ENCODE data around the gene TEX51.

Gene TEX51

GRCh38 chr2:126900646-126901319 lies 2.1 kb downstream of the TEX51 start:
- Histone ChIP-seq H3K79me2 (ENCODE audit: low read length) (no peaks in the 10 kb centered on the region), H3K36me3 (replicated peaks; ENCODE audit: low read depth, low read length) (no peaks in the 10 kb centered on the region), H4K20me1 (ENCODE audit: insufficient read depth, low read length) (no peaks in the 10 kb centered on the region), H3K4me1 (ENCODE audit: low read length) (peaks cover 8% of the 10 kb centered on the region), H3K4me2 (ENCODE audit: low read length) (no peak overlapping the region), H2AFZ (ENCODE audit: low read depth, low read length) (no peak overlapping the region), H3K27ac (ENCODE audit: low read length) (no peak overlapping the region), H3K9me3 (ENCODE audit: insufficient read depth, low read length) (0 out of 2 replicates have a peak, but pooled peaks cover 5% of the 10 kb centered on the region), H3K27me3 (ENCODE audit: low read depth, low read length) (peaks cover 5% of the 10 kb centered on the region; the same call in 1 of the 2 replicates), H3K4me3 (ENCODE audit: low read length) (no peak overlapping the region), H3K9ac (ENCODE audit: low read length) (no peak overlapping the region)
- no peak for TF ChIP-seq EZH2phosphoT487 (IDR thresholded peaks at IDR 0.05; ENCODE audit: low read depth)
- no peak for TF ChIP-seq CTCF (IDR thresholded peaks at IDR 0.05; ENCODE audit: low read depth, low read length)

GRCh38 chr2:126901459-126901858 lies 2.8 kb downstream of the TEX51 start:
- H3K27ac ChIP-seq (ENCODE audit: low read length) = no peak overlapping the region
- H3K4me3 ChIP-seq (ENCODE audit: low read length) = no peak overlapping the region
- TF ChIP-seq EZH2phosphoT487 (IDR thresholded peaks at IDR 0.05; ENCODE audit: low read depth) = no peak
- TF ChIP-seq CTCF (IDR thresholded peaks at IDR 0.05; ENCODE audit: low read depth, low read length) = no peak
- peaks cover 12% of the 10 kb centered on the region; the same call in 1 of the 2 replicates for H3K27me3 ChIP-seq (ENCODE audit: low read depth, low read length)
- H3K4me1 ChIP-seq (ENCODE audit: low read length) = peaks cover 14% of the 10 kb centered on the region
- H3K9ac ChIP-seq (ENCODE audit: low read length) = no peak overlapping the region
- 0 out of 2 replicates have a peak, but pooled peaks cover 5% of the 10 kb centered on the region for H3K9me3 ChIP-seq (ENCODE audit: insufficient read depth, low read length)
- no peaks in the 10 kb centered on the region for H3K79me2 ChIP-seq (ENCODE audit: low read length)
- no peaks in the 10 kb centered on the region for H4K20me1 ChIP-seq (ENCODE audit: insufficient read depth, low read length)
- H3K4me2 ChIP-seq (ENCODE audit: low read length) = no peak overlapping the region
- no peak overlapping the region for H2AFZ ChIP-seq (ENCODE audit: low read depth, low read length)
- H3K36me3 ChIP-seq (replicated peaks; ENCODE audit: low read depth, low read length) = no peaks in the 10 kb centered on the region

- no peak overlapping the region for H3K4me2 ChIP-seq (ENCODE audit: low read length)
- H4K20me1 ChIP-seq (ENCODE audit: insufficient read depth, low read length) = no peaks in the 10 kb centered on the region
- no peak overlapping the region for H3K27ac ChIP-seq (ENCODE audit: low read length)
- H3K4me1 ChIP-seq (ENCODE audit: low read length) = peaks cover 15% of the 10 kb centered on the region
- peaks cover 12% of the 10 kb centered on the region; the same call in 1 of the 2 replicates for H3K27me3 ChIP-seq (ENCODE audit: low read depth, low read length)
- H2AFZ ChIP-seq (ENCODE audit: low read depth, low read length) = no peak overlapping the region
- no peaks in the 10 kb centered on the region for H3K36me3 ChIP-seq (replicated peaks; ENCODE audit: low read depth, low read length)
- H3K9me3 ChIP-seq (ENCODE audit: insufficient read depth, low read length) = 0 out of 2 replicates have a peak, but pooled peaks cover 5% of the 10 kb centered on the region
- no peak overlapping the region for H3K9ac ChIP-seq (ENCODE audit: low read length)
- H3K4me3 ChIP-seq (ENCODE audit: low read length) = no peak overlapping the region
- no peak for TF ChIP-seq CTCF (IDR thresholded peaks at IDR 0.05; ENCODE audit: low read depth, low read length)
- TF ChIP-seq EZH2phosphoT487 (IDR thresholded peaks at IDR 0.05; ENCODE audit: low read depth) = no peak
- no peaks in the 10 kb centered on the region for H3K79me2 ChIP-seq (ENCODE audit: low read length)
Observed at GRCh38 chr2:126902152-126902835, 3.6 kb downstream of the TEX51 start.

GRCh38 chr2:126902859-126903258 lies 4.2 kb downstream of the TEX51 start:
- TF ChIP-seq EZH2phosphoT487 (IDR thresholded peaks at IDR 0.05; ENCODE audit: low read depth) = no peak
- TF ChIP-seq CTCF (IDR thresholded peaks at IDR 0.05; ENCODE audit: low read depth, low read length) = no peak
- no peak overlapping the region for H3K9ac ChIP-seq (ENCODE audit: low read length)
- H4K20me1 ChIP-seq (ENCODE audit: insufficient read depth, low read length) = no peaks in the 10 kb centered on the region
- H3K4me1 ChIP-seq (ENCODE audit: low read length) = peaks cover 15% of the 10 kb centered on the region
- 0 out of 2 replicates have a peak, but pooled peaks cover 5% of the 10 kb centered on the region for H3K9me3 ChIP-seq (ENCODE audit: insufficient read depth, low read length)
- no peaks in the 10 kb centered on the region for H3K79me2 ChIP-seq (ENCODE audit: low read length)
- H3K27me3 ChIP-seq (ENCODE audit: low read depth, low read length) = peaks cover 12% of the 10 kb centered on the region; the same call in 1 of the 2 replicates
- no peak overlapping the region for H3K4me3 ChIP-seq (ENCODE audit: low read length)
- H3K4me2 ChIP-seq (ENCODE audit: low read length) = no peak overlapping the region
- no peak overlapping the region for H3K27ac ChIP-seq (ENCODE audit: low read length)
- no peaks in the 10 kb centered on the region for H3K36me3 ChIP-seq (replicated peaks; ENCODE audit: low read depth, low read length)
- H2AFZ ChIP-seq (ENCODE audit: low read depth, low read length) = no peak overlapping the region

All from OCI-LY3 (cell line).